ENCODE results near the gene MSH3.
"Not testable (repeated sequence)": the region's sequence is repeated elsewhere in the genome, so short reads cannot be mapped to it uniquely, and the experiment has no call there.

The MSH3 gene

DNA sequence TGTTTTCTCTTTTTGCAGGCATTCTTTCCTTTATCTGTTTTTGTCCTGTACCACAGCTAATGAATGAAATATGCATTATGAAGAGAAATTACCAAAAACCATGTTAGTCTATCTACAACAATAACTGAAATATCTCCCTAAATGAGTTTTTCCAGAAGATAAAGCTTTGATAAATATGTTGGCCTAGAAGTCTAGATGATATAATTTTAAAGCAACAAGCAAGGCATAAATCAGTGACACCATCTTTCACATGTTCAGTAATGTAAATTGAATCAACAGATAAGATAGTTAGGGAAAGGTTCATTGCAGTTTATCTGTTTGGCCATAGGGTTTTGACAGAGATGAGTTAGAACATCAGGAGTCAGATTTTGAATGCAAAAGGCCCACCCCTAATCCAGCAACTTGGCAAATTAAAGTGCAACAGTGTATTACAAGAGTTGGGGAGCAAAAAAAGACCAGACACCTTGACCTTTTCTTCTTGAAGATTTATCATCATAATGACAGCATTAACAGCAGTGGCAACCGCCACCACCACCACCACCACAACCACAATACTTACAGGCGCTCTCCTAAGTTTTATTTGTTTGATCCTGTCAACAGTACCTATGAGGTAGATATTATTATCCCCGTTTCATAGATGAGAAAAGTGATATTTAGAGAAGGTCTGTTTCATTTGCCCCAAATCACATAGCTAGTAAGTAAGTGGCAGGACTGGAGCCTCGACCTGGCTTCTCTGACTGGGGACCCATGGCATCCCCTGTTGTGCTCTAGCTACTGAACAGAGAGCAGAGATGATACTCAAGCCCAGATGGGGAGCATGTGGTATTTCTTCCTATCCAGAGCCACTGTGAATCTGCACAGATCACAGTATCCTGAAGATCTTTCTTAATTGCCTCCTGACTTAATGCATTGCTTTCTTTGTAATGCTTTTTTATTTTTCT, 123.2 kb downstream of the MSH3 start:
- no peaks in the 10 kb centered on the region for H3K4me1 Mint-ChIP-seq
- no peak for ATAC-seq
- no peak overlapping the region for H3K27ac Mint-ChIP-seq
- no peak overlapping the region for H3K4me3 Mint-ChIP-seq
- peaks cover 51% of the 10 kb centered on the region for H3K36me3 Mint-ChIP-seq
- H3K27me3 Mint-ChIP-seq: no peaks in the 10 kb centered on the region
- no peaks in the 10 kb centered on the region for H3K9me3 Mint-ChIP-seq

DNA sequence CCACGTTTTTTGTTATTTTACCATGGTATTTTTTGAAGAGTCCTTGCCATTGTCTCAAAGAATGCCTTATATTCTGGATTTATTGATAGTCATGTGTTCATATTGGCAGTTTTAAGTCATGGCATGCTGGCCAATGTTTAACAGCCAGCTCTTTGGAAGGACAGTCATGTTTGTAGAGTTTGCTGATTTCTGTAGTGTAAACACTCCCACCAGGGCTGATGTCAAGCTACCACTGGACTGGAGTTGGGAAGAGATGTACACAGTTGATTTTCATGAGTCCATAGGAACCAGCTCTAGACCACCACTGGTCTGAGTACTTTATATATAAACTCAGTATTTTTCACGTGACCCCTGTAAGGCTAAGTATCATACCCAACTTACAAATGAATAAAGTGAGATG, 125.6 kb downstream of the MSH3 start:
- Mint-ChIP-seq H3K36me3 (peaks cover 50% of the 10 kb centered on the region), H3K27me3 (no peaks in the 10 kb centered on the region), H3K9me3 (no peaks in the 10 kb centered on the region), H3K4me3 (no peak overlapping the region), H3K4me1 (no peaks in the 10 kb centered on the region), H3K27ac (no peak overlapping the region)
- no peak for ATAC-seq

DNA sequence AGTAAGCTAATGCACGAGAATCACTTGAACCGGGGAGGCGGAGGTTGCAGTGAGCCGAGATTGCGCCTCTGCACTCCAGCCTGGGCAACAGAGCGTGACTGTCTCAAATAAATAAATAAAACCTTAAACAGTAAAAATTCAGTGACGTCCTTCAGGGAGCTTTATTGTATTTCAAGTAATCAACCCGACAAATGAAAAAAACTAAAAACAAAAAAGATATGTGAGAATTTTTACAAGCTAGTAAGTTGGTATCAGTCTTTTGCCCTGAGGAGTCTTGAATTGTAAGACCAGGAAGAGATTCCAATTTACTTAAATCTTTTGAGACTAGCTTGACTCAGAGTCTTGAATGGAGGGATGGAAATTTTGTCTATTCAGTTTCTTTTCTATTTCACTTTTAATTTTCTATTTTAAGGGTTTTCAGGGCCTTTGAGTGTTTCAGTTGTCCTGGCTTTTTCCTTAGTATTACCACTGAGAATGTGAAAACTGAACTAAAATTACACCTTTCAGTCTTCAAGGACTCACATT, 126.4 kb downstream of the MSH3 start:
- H3K27me3 Mint-ChIP-seq: no peaks in the 10 kb centered on the region
- no peaks in the 10 kb centered on the region for H3K9me3 Mint-ChIP-seq
- ATAC-seq: no peak
- peaks cover 53% of the 10 kb centered on the region for H3K36me3 Mint-ChIP-seq
- H3K4me3 Mint-ChIP-seq: no peak overlapping the region
- H3K27ac Mint-ChIP-seq: no peak overlapping the region
- no peaks in the 10 kb centered on the region for H3K4me1 Mint-ChIP-seq

DNA sequence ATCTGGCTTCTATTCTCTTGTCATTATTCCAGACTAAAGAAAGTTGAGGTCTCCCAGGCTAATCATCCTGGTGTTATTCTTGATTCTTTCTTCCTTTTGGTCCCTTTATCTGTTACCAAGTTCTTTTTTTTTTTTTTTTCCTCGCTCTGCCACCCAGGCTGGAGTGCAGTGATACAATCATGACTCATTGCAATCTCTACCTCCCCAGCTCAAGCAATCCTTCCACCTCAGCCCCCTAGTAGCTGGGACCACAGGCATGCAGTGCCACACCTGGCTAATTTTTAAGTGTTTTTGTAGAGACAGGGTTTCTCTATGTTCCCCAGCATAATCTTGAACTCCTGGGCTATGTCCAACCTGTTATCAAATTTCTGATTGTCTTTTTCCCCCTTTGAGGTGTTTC, 126.9 kb downstream of the MSH3 start:
- no peak overlapping the region for H3K4me3 Mint-ChIP-seq
- no peaks in the 10 kb centered on the region for H3K9me3 Mint-ChIP-seq
- no peaks in the 10 kb centered on the region for H3K4me1 Mint-ChIP-seq
- no peaks in the 10 kb centered on the region for H3K27me3 Mint-ChIP-seq
- H3K27ac Mint-ChIP-seq: no peak overlapping the region
- peaks cover 53% of the 10 kb centered on the region for H3K36me3 Mint-ChIP-seq
- no peak for ATAC-seq

DNA sequence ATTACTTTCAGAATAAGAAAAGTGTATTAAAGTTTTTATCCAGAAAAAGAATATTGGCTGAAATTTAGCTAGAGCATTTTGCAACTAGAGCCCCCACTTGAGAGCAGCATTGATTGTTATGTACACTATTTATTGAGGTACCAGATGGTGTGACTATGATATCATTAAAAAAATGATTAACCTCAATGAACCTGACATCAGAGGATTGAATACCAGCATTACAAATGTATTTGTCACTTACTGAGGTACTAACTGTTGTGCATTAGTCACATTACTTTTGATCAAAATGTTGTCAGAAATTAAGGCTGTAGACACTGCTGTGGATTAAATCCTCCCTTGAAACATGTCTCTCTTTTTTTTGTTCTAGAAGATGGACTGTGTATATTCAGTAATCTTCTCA, 128.2 kb downstream of the MSH3 start:
- Mint-ChIP-seq H3K36me3 (peaks cover 48% of the 10 kb centered on the region), H3K4me3 (no peak overlapping the region)
- no peak for ATAC-seq

DNA sequence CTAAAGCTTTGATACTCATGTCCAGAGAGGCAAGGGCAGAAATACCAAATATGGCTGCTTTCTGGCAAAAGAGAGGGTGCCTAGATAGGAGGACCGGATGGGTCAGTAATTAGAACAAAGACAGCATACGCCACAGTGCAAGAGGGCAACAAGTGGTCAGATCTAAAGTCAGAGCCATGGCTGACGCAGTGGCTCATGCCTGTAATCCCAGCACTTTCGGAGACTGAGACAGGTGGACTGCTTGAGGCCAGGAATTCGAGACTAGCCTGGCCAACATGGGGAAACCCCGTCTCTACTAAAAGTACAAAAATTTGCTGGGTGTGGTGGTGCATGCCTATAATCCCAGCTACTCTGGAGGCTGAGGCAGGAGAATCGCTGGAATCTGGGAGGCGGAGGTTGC, 129.3 kb downstream of the MSH3 start:
- H3K4me1 Mint-ChIP-seq, H3K9me3 Mint-ChIP-seq, H3K4me3 Mint-ChIP-seq, H3K27ac Mint-ChIP-seq, H3K27me3 Mint-ChIP-seq, ATAC-seq: not testable (repeated sequence)
- H3K36me3 Mint-ChIP-seq: peaks cover 37% of the 10 kb centered on the region

More for the DNA sequence above, 128.2 kb downstream of the MSH3 start:
- Mint-ChIP-seq H3K27me3 (no peaks in the 10 kb centered on the region), H3K27ac (no peak overlapping the region), H3K4me1 (no peaks in the 10 kb centered on the region), H3K9me3 (no peaks in the 10 kb centered on the region)

DNA sequence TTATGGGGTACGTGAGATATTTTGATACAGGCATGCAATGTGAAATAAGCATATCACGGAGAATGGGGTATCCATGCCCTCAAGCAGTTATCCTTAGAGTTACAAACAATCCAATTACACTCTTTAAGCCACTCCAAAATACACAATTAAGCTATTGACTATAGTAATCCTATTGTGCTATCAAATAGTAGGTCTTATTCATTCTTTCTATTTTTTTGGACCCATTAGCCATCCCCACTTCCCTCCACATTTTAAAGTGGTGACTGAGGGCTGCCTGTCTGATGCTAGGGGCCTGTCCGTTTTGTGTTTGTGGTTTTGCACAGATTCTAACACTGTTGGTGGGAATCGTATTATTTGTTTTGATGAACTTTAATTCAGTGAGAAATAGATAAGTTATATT, 130.0 kb downstream of the MSH3 start:
- Mint-ChIP-seq H3K4me1 (no peaks in the 10 kb centered on the region), H3K9me3 (no peaks in the 10 kb centered on the region), H3K27ac (no peak overlapping the region), H3K4me3 (no peak overlapping the region), H3K27me3 (no peaks in the 10 kb centered on the region), H3K36me3 (peaks cover 30% of the 10 kb centered on the region)
- no peak for ATAC-seq

DNA sequence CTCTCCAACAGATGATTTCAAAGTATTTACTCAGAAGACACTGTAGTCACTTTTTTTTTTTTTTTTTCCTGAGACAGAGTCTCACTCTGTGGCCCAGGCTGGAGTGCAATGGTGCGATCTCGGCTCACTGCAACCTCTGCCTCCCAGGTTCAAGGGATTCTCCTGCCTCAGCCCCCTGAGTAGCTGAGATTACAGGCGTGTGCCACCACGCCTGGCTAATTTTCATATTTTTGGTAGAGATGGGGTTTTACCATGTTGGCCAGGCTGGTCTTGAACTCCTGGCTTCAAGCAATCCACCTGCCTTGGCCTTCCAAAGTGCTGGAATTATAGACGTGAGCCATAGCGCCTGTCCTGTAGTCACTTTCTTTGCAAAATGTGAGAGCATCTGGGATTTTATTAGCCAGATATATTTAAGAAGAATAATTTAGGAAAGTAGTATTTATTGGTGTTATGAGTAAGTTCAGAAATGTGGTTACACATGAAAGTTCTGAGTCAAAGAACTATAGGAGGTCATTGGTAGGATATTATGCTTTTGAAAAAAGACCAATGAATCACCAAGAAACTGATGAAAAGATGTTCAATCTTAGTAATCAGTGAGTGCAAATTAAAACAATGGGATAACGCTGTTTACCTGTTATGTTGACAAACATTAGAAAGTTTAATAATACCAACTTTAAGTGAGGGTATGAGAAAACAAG, 135.0 kb downstream of the MSH3 start:
- not testable (repeated sequence) for H3K36me3 Mint-ChIP-seq, ATAC-seq, H3K9me3 Mint-ChIP-seq, H3K27me3 Mint-ChIP-seq, H3K27ac Mint-ChIP-seq, H3K4me1 Mint-ChIP-seq, H3K4me3 Mint-ChIP-seq

DNA sequence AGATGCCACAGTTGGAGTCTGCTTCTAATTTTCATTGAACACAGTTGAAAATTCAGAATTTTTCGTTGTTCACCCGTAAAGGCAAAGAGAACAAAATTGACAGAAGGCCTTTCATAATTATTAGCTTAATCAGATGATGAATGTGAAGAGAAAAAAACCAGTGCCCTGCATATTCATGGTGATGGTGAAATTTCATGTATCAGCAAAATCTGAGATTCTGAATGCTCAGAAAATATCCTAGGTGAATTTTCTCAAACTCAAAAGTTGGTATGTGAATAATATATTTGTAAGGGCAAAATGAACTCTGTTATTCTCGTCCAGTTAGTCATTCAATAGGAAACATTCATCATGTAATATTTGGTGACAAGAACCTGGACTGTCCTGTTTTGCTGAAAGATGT, 136.2 kb downstream of the MSH3 start:
- H3K27ac Mint-ChIP-seq: no peak overlapping the region
- no peaks in the 10 kb centered on the region for H3K27me3 Mint-ChIP-seq
- no peaks in the 10 kb centered on the region for H3K9me3 Mint-ChIP-seq
- no peaks in the 10 kb centered on the region for H3K36me3 Mint-ChIP-seq
- no peaks in the 10 kb centered on the region for H3K4me1 Mint-ChIP-seq
- no peak overlapping the region for H3K4me3 Mint-ChIP-seq
- no peak for ATAC-seq

DNA sequence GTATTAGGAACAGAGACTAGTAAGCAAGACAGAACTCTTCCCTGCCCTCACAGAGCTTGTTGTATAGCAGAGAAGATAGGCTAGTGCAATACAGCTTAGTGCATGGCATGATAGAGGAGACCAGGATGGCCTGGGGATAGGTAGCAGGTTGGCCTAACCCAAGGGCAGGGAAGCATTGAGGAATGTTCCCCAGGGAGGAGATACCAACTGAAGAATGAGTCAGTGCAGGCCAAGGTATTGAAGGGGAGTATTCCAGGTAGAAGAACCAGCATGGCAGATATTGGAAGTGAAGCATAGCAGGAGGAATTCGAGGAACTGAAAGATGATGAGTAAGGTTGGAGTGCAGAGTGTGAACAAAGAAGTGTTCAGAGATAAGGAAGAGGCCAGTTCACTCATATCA, 138.9 kb downstream of the MSH3 start:
- no peaks in the 10 kb centered on the region for H3K9me3 Mint-ChIP-seq
- peaks cover 7% of the 10 kb centered on the region for H3K4me1 Mint-ChIP-seq
- H3K27ac Mint-ChIP-seq: no peak overlapping the region
- H3K27me3 Mint-ChIP-seq: no peaks in the 10 kb centered on the region
- no peak overlapping the region for H3K4me3 Mint-ChIP-seq
- peaks cover 10% of the 10 kb centered on the region for H3K36me3 Mint-ChIP-seq
- no peak for ATAC-seq

DNA sequence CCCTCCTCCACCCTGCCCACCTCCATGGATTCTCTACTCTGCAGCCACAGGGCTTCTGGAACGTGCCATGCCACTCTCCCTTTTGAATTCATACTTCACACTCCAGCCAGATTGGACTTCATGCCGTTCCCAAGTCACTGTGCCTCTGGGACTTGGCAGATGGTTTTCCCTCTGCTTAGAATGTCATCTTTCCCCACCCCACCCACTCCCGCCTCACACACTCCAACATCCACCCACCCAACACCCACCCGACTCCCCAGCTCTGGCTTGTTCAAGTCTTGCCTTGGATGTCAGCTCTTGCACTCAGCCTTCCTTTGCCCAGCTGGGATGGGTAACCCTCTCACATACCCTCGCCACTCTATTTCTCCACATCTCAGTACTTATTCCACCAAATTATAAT, 142.4 kb downstream of the MSH3 start:
- no peaks in the 10 kb centered on the region for H3K9me3 Mint-ChIP-seq
- no peak overlapping the region for H3K4me3 Mint-ChIP-seq
- H3K27me3 Mint-ChIP-seq: no peaks in the 10 kb centered on the region
- H3K27ac Mint-ChIP-seq: no peak overlapping the region
- H3K4me1 Mint-ChIP-seq: peaks cover 7% of the 10 kb centered on the region
- H3K36me3 Mint-ChIP-seq: peaks cover 34% of the 10 kb centered on the region
- no peak for ATAC-seq

DNA sequence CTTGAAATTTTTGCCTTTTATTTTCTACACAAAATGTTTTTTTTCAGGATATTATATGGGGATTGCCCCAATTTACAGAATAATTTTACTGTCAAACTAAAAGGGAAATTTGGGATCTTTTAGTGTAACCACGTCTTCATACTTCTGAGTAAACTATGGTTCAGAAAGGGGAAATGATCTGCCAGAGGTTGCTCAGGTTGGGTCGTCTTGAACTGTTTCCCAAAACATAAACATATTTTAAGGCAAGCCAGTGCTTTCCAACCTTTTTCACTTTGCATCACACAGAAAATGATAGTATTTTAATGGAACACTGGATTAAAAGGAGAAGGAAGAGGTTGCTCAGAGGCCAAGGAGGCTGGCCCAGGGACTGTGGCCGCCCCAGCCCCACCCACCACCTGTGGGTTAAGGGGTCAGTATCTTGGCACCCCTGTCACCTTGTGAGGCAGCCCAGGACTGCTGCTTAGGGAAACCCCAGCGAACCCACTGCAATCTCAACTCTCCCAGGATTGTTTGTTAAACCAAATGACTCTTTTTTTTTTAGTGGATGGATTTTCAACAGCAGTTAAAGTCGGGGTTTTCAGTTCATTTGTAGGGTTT, 143.1 kb downstream of the MSH3 start:
- Mint-ChIP-seq H3K36me3 (peaks cover 38% of the 10 kb centered on the region), H3K27ac (no peak overlapping the region), H3K27me3 (no peaks in the 10 kb centered on the region), H3K9me3 (peaks cover under 1% of the 10 kb centered on the region), H3K4me3 (no peak overlapping the region), H3K4me1 (peaks cover 7% of the 10 kb centered on the region)
- ATAC-seq: peak; percentile 50

DNA sequence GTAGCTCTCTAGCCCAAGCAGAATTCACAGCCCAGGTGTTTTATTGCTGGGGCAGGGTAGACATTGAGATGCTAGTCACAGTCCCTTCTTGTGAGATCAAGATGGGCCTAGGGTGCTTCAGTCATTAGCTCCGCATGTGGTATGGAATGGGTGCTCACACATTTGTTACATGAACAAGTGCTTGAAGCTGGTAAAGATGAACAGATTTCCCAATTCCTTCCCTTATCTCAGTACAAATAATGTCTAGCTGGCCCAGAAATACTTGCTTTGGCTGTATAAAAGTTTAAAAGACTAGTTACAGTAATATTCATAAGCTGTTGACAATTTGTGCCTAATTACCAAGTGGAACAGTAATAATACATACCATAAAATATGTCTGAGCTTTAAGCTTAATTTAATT, 143.7 kb downstream of the MSH3 start:
- Mint-ChIP-seq H3K36me3 (peaks cover 45% of the 10 kb centered on the region), H3K27me3 (no peaks in the 10 kb centered on the region), H3K27ac (no peak overlapping the region), H3K9me3 (peaks cover 4% of the 10 kb centered on the region), H3K4me3 (no peak overlapping the region), H3K4me1 (peaks cover 7% of the 10 kb centered on the region)
- ATAC-seq: no peak

DNA sequence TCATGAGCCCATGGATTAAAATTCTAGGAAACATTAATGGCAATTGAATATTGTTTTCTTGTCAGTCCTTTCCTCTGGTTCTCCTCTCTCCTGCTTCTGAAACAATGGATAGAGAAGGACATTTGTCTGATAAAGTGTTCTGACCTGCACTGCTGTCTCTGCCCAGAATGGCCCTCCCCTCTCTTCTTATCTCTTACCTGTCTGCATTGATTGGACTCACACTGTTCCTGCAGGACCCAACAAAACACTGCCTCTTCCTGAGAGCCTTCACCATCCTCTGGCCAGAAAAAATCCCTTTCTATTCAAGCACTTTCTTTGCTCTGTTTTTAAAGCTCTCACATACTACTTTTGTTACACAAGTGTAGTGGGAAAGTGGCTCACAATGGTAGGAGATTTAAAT, 144.2 kb downstream of the MSH3 start:
- H3K27me3 Mint-ChIP-seq: no peaks in the 10 kb centered on the region
- H3K4me3 Mint-ChIP-seq: no peak overlapping the region
- H3K9me3 Mint-ChIP-seq: peaks cover 4% of the 10 kb centered on the region
- ATAC-seq: no peak
- peaks cover 7% of the 10 kb centered on the region for H3K4me1 Mint-ChIP-seq
- no peak overlapping the region for H3K27ac Mint-ChIP-seq
- H3K36me3 Mint-ChIP-seq: peaks cover 50% of the 10 kb centered on the region

DNA sequence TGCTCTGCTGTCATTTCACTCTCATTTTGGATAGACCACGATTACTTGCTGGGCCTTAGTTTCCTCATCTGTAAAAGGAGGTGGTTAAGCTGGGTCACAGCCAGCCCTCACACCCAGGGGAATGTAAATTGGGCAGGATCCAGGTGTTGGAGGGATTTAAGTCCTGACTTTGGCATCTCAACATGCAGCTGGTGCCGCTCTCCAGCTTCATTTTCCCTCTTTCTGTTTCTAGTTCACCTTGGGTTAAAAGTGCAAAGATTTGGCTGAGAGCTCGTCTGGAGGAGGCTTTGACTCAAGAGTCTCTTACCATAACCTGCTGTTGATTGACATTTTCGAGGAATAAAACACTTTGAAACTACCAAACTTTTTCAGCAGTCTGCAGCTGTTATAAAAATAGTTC, 144.6 kb downstream of the MSH3 start:
- Mint-ChIP-seq H3K9me3 (peaks cover 4% of the 10 kb centered on the region), H3K4me3 (no peak overlapping the region), H3K4me1 (peaks cover 7% of the 10 kb centered on the region), H3K27ac (no peak overlapping the region), H3K36me3 (peaks cover 54% of the 10 kb centered on the region), H3K27me3 (no peaks in the 10 kb centered on the region)
- ATAC-seq: no peak
